ENCODE results near the gene TTC3. TPM values are rescaled to one million over a fixed set of nuclear protein-coding genes. Genes with fewer than 3 reads are reported as not detected.

TTC3 gene
- total and polyA plus RNA-seq, 2 of the 13 experiments (the other 11 are each of a cell fraction or from before 2014, with no cell fraction given): 55.7 to 108 TPM

GRCh38 chr21:37072274-37072987 lies 623 bp upstream of the TTC3 start (continued):
- no peak for TF ChIP-seq ZNF782 (CRISPR knock-in tag; IDR thresholded peaks at IDR 0.05; ENCODE audit: borderline replicate concordance)
- peak; percentile 52; the same call in 1 of the 2 replicates for TF ChIP-seq AHR (CRISPR knock-in tag; IDR thresholded peaks at IDR 0.05)
- TF ChIP-seq HOXA7 (CRISPR knock-in tag; IDR thresholded peaks at IDR 0.05): 0 out of 2 replicates have a peak, but pooled peaks have one; percentile 33
- TF ChIP-seq KLF9 (CRISPR knock-in tag; IDR thresholded peaks at IDR 0.05; ENCODE audit: low read depth): no peak
- TF ChIP-seq REPIN1 (CRISPR knock-in tag; IDR thresholded peaks at IDR 0.05; ENCODE audit: borderline replicate concordance, low read depth): peak; percentile 76
- 0 out of 2 replicates have a peak, but pooled peaks have one; percentile 87 for TF ChIP-seq NFKB2 (CRISPR knock-in tag; IDR thresholded peaks at IDR 0.05; ENCODE audit: borderline replicate concordance)
- TF ChIP-seq ZNF746 (CRISPR knock-in tag; IDR thresholded peaks at IDR 0.05): peak; percentile 77; the same call in 1 of the 2 replicates
- TF ChIP-seq ZNF761 (CRISPR knock-in tag; conservative IDR thresholded peaks at IDR 0.05): no peak
- TF ChIP-seq ZFYVE20 (CRISPR knock-in tag; IDR thresholded peaks at IDR 0.05; ENCODE audit: borderline replicate concordance, low read depth): peak; percentile 79; the same call in 1 of the 2 replicates
- 0 out of 2 replicates have a peak, but pooled peaks have one; percentile 5 for TF ChIP-seq ZNF7 (CRISPR knock-in tag; IDR thresholded peaks at IDR 0.05)
- no peak for TF ChIP-seq ZNF12 (CRISPR knock-in tag; IDR thresholded peaks at IDR 0.05)
- TF ChIP-seq ZNF879 (CRISPR knock-in tag; IDR thresholded peaks at IDR 0.05): peak; percentile 80; the same call in 1 of the 2 replicates
- no peak for TF ChIP-seq FLYWCH1 (CRISPR knock-in tag; IDR thresholded peaks at IDR 0.05)
- no peak for TF ChIP-seq ZNF704 (CRISPR knock-in tag; IDR thresholded peaks at IDR 0.05; ENCODE audit: borderline replicate concordance)
- 0 out of 2 replicates have a peak, but pooled peaks have one; percentile 38 for TF ChIP-seq ZNF589 (CRISPR knock-in tag; conservative IDR thresholded peaks at IDR 0.05)
- TF ChIP-seq FIP1L1 (IDR thresholded peaks at IDR 0.05; ENCODE audit: borderline replicate concordance, insufficient read depth, low read depth, low read length): no peak
- TF ChIP-seq MIER3 (CRISPR knock-in tag; IDR thresholded peaks at IDR 0.05; ENCODE audit: borderline replicate concordance): peak; percentile 40; the same call in 1 of the 2 replicates
- TF ChIP-seq RFX1 (IDR thresholded peaks at IDR 0.05): no peak
- TF ChIP-seq ZNF256 (CRISPR knock-in tag; conservative IDR thresholded peaks at IDR 0.05): peak; percentile 62; the same call in 1 of the 2 replicates
- peak; percentile 46; the same call in 1 of the 2 replicates for TF ChIP-seq FOSL1 (CRISPR knock-in tag; IDR thresholded peaks at IDR 0.05; ENCODE audit: borderline replicate concordance)
- TF ChIP-seq WIZ (CRISPR knock-in tag; IDR thresholded peaks at IDR 0.05): no peak
- TF ChIP-seq ZNF652 (CRISPR knock-in tag; IDR thresholded peaks at IDR 0.05; ENCODE audit: borderline replicate concordance, low read depth): no peak
- TF ChIP-seq ZMYM2 (CRISPR knock-in tag; IDR thresholded peaks at IDR 0.05): no peak
- TF ChIP-seq, protein P1, sequence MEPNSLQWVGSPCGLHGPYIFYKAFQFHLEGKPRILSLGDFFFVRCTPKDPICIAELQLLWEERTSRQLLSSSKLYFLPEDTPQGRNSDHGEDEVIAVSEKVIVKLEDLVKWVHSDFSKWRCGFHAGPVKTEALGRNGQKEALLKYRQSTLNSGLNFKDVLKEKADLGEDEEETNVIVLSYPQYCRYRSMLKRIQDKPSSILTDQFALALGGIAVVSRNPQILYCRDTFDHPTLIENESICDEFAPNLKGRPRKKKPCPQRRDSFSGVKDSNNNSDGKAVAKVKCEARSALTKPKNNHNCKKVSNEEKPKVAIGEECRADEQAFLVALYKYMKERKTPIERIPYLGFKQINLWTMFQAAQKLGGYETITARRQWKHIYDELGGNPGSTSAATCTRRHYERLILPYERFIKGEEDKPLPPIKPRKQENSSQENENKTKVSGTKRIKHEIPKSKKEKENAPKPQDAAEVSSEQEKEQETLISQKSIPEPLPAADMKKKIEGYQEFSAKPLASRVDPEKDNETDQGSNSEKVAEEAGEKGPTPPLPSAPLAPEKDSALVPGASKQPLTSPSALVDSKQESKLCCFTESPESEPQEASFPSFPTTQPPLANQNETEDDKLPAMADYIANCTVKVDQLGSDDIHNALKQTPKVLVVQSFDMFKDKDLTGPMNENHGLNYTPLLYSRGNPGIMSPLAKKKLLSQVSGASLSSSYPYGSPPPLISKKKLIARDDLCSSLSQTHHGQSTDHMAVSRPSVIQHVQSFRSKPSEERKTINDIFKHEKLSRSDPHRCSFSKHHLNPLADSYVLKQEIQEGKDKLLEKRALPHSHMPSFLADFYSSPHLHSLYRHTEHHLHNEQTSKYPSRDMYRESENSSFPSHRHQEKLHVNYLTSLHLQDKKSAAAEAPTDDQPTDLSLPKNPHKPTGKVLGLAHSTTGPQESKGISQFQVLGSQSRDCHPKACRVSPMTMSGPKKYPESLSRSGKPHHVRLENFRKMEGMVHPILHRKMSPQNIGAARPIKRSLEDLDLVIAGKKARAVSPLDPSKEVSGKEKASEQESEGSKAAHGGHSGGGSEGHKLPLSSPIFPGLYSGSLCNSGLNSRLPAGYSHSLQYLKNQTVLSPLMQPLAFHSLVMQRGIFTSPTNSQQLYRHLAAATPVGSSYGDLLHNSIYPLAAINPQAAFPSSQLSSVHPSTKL (CRISPR knock-in tag; IDR thresholded peaks at IDR 0.05): peak; percentile 42
- TF ChIP-seq ZFP90 (CRISPR knock-in tag; IDR thresholded peaks at IDR 0.05; ENCODE audit: borderline replicate concordance): peak; percentile 78

All from HepG2 (cell line).